Keratinocyte (primary cell): ENCODE data around the gene LPIN3. TPM values are rescaled to one million over a fixed set of nuclear protein-coding genes. Genes with fewer than 3 reads are reported as not detected.

Experiments used
- DNase-seq: peaks from one replicate; pipeline ENCODE4 v3.0.0-alpha.2; 2011; ENCODE audit warnings: low read depth, missing footprints, low spot score
- FAIRE-seq: peaks from 2 replicates; lab custom pipeline; 2011; peaks lifted over from hg19 to GRCh38; lab: Jason Lieb, UNC
- H2AFZ ChIP-seq: 2 replicates; pipeline ENCODE4 v1.6.0; 2012; ENCODE audit warnings: low read length, control low read depth, inconsistent platforms; ENCODE audit not compliant: control insufficient read depth
- H3K27ac ChIP-seq: 2 replicates; pipeline ENCODE4 v1.5.1; 2011; ENCODE audit warnings: low read length; ENCODE audit not compliant: control insufficient read depth, insufficient read depth
- H3K27me3 ChIP-seq: 3 replicates; pipeline ENCODE4 v1.6.0; 2011; ENCODE audit warnings: low read length; ENCODE audit not compliant: control insufficient read depth, insufficient read depth; ENCODE audit errors: extremely low read depth
- H3K36me3 ChIP-seq, 2 experiments: 2 replicates in 1 of 2; 3 replicates in 1 of 2; pipeline ENCODE4 v1.5.1; 2011; ENCODE audit warnings: low read length in 2 of 2, mild to moderate bottlenecking in 1 of 2; ENCODE audit not compliant: control insufficient read depth in 2 of 2, insufficient read depth in 2 of 2; ENCODE audit errors: extremely low read depth in 1 of 2
- H3K4me1 ChIP-seq: 3 replicates; pipeline ENCODE4 v1.5.1; 2011; ENCODE audit warnings: low read length; ENCODE audit not compliant: control insufficient read depth, insufficient read depth; ENCODE audit errors: extremely low read depth
- H3K4me2 ChIP-seq: 3 replicates; pipeline ENCODE4 v1.6.0; 2011; ENCODE audit warnings: low read depth, low read length; ENCODE audit not compliant: control insufficient read depth, insufficient read depth; ENCODE audit errors: extremely low read depth
- H3K4me3 ChIP-seq, 3 experiments: fragments of 200-600 bp in 1 of 3; sonication (generic) in 1 of 3; 2 replicates in 2 of 3; 3 replicates in 1 of 3; pipeline ENCODE4 v1.5.1; 2011 to 2016; ENCODE audit warnings: low read length in 3 of 3, mild to moderate bottlenecking in 3 of 3, control low read depth in 2 of 3, inconsistent platforms in 1 of 3, low read depth in 1 of 3, mixed read lengths in 1 of 3, mixed run types in 1 of 3, moderate library complexity in 1 of 3; ENCODE audit not compliant: control insufficient read depth in 2 of 3, insufficient read depth in 2 of 3; ENCODE audit errors: extremely low read depth in 1 of 3
- H3K79me2 ChIP-seq: 2 replicates; pipeline ENCODE4 v1.6.0; 2012; ENCODE audit warnings: low read length; ENCODE audit not compliant: control insufficient read depth, insufficient read depth
- H3K9ac ChIP-seq: 3 replicates; pipeline ENCODE4 v1.6.0; 2011; ENCODE audit warnings: low read length; ENCODE audit not compliant: control insufficient read depth, insufficient read depth; ENCODE audit errors: extremely low read depth
- H3K9me1 ChIP-seq: 3 replicates; pipeline ENCODE4 v1.6.0; 2011; ENCODE audit warnings: low read length; ENCODE audit not compliant: control insufficient read depth, insufficient read depth; ENCODE audit errors: extremely low read depth
- H3K9me3 ChIP-seq: 2 replicates; pipeline ENCODE4 v1.5.1; 2012; ENCODE audit warnings: low read depth, low read length; ENCODE audit not compliant: control insufficient read depth
- H4K20me1 ChIP-seq: 3 replicates; pipeline ENCODE4 v1.6.0; 2011; ENCODE audit warnings: low read length; ENCODE audit not compliant: control insufficient read depth, insufficient read depth; ENCODE audit errors: extremely low read depth
- EZH2 ChIP-seq: IDR thresholded peaks from one replicate; pipeline ENCODE4 v1.6.1; 2012; ENCODE audit warnings: inconsistent platforms, mild to moderate bottlenecking, low read length, moderate library complexity
- dilution Hi-C: fragments of 300-500 bp; cut with MboI; formaldehyde crosslinking; loops from one replicate; pipeline ENCODE4 v1.7.0; 2020; ENCODE audit warnings: low sequenced_read_pairs; ENCODE audit not compliant: extremely low pct_ligation_motif_present
- polyA plus RNA-seq, 5 experiments: library from polyadenylated mRNA; depleted of rRNA in 3 of 5; stranded (reverse) in 3 of 5; stranded (forward) in 1 of 5; unstranded in 1 of 5; fragments of >200 nt; gene quantifications; 1 replicate in 1 of 5; 2 replicates in 3 of 5; 3 replicates in 1 of 5; pipeline versions ENCODE4 v1.2.1 to v1.2.3, GENCODE V29; 2011 to 2012; ENCODE audit warnings: missing spikeins in 2 of 5, low read depth in 1 of 5, low replicate concordance in 1 of 5
- TF ChIP-seq, protein P1 (sequence below), 3 experiments: IDR thresholded peaks in 1 of 3; conservative IDR thresholded peaks in 1 of 3; optimal IDR thresholded peaks in 1 of 3; 2 replicates in 2 of 3; 3 replicates in 1 of 3; pipeline versions ENCODE3 to v1.5.1; 2011; ENCODE audit warnings: low read length in 3 of 3, mild to moderate bottlenecking in 3 of 3, moderate library complexity in 2 of 3, control low read depth in 1 of 3, inconsistent platforms in 1 of 3; ENCODE audit not compliant: insufficient read depth in 2 of 3; ENCODE audit errors: extremely low read depth in 1 of 3

Gene LPIN3
- polyA plus RNA-seq, 1 donor (not counting 4 experiments of a cell fraction or from before 2014, with no cell fraction given), result 15.6 TPM

DNA sequence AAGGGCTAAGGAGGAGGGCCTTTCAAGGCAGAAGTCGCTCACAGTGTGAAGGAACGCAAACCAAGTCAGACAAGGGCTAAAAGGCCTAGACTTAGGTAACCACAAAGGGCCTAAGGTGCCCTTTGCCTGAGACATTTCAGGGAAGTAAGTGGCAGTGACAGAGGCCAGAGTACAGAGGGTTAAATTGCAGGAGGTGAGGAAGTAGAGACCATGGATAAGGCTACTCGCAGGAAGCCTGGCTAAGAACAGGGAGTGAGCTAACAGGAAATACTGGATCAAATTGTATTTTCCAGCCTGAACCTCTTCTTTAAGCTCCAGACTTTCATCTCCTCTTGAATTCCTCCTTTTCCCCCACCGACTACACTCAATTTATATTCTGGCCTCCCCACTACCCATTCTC lies 39.7 kb upstream of the LPIN3 start:
- dilution Hi-C loops, result no loop called here
- H4K20me1 ChIP-seq, result no peaks in the 10 kb centered on the region
- no peak overlapping the region for H3K9ac ChIP-seq
- FAIRE-seq (no peak), DNase-seq (no peak)
- no peak overlapping the region for H3K4me3 ChIP-seq
- no peak overlapping the region for H3K4me2 ChIP-seq
- no peaks in the 10 kb centered on the region for H3K36me3 ChIP-seq
- H3K79me2 ChIP-seq, result peaks cover 39% of the 10 kb centered on the region
- H3K27ac ChIP-seq, result no peak overlapping the region
- no peaks in the 10 kb centered on the region for H3K9me1 ChIP-seq
- H3K9me3 ChIP-seq, result no peaks in the 10 kb centered on the region
- peaks cover 4% of the 10 kb centered on the region for H3K4me1 ChIP-seq
- TF ChIP-seq EZH2, result no peak
- TF ChIP-seq, protein P1, sequence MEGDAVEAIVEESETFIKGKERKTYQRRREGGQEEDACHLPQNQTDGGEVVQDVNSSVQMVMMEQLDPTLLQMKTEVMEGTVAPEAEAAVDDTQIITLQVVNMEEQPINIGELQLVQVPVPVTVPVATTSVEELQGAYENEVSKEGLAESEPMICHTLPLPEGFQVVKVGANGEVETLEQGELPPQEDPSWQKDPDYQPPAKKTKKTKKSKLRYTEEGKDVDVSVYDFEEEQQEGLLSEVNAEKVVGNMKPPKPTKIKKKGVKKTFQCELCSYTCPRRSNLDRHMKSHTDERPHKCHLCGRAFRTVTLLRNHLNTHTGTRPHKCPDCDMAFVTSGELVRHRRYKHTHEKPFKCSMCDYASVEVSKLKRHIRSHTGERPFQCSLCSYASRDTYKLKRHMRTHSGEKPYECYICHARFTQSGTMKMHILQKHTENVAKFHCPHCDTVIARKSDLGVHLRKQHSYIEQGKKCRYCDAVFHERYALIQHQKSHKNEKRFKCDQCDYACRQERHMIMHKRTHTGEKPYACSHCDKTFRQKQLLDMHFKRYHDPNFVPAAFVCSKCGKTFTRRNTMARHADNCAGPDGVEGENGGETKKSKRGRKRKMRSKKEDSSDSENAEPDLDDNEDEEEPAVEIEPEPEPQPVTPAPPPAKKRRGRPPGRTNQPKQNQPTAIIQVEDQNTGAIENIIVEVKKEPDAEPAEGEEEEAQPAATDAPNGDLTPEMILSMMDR (optimal IDR thresholded peaks at IDR 0.05 in 1 of 3, IDR thresholded peaks at IDR 0.05 in 1 of 3, conservative IDR thresholded peaks at IDR 0.05 in 1 of 3; ENCODE audit: extremely low read depth in 1 of 3, insufficient read depth in 2 of 3, low read length in 3 of 3), result no peak
- H3K27me3 ChIP-seq, result no peaks in the 10 kb centered on the region
- no peak overlapping the region for H2AFZ ChIP-seq

DNA sequence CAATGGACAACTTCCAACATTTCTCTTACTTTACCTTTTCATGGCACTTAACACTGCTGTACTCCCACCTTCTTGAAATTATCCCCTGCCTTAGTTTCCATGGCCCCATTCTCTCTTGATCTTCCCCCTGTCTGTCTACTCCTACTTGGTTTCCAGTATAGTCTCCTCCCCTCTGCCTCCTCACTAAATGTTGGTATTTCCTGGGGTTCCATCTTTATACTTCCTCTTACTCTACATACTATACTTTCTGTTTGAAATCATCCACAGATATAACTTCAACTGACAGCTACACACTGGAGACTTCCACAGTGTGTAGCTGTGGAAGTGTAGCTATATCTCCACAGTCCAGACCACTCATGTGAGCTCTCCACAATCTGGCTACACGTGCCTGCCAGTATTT lies 36.6 kb upstream of the LPIN3 start:
- Histone ChIP-seq H3K27ac (no peak overlapping the region), H3K9ac (no peak overlapping the region), H3K79me2 (peaks cover 48% of the 10 kb centered on the region), H3K4me3 (no peak overlapping the region), H3K36me3 (no peaks in the 10 kb centered on the region), H3K9me1 (no peaks in the 10 kb centered on the region), H2AFZ (no peak overlapping the region), H4K20me1 (no peaks in the 10 kb centered on the region), H3K9me3 (no peaks in the 10 kb centered on the region), H3K27me3 (no peaks in the 10 kb centered on the region), H3K4me2 (no peak overlapping the region), H3K4me1 (peaks cover 11% of the 10 kb centered on the region)
- TF ChIP-seq, protein P1 (optimal IDR thresholded peaks at IDR 0.05 in 1 of 3, IDR thresholded peaks at IDR 0.05 in 1 of 3, conservative IDR thresholded peaks at IDR 0.05 in 1 of 3; ENCODE audit: extremely low read depth in 1 of 3, insufficient read depth in 2 of 3, low read length in 3 of 3), result no peak
- TF ChIP-seq EZH2, result no peak
- dilution Hi-C loops, result no loop called here
- DNase-seq, result no peak
- FAIRE-seq, result no peak
